Muscle of leg (tissue), 11 donors: ENCODE results near the gene DNAH14. TPM values are rescaled to one million over a fixed set of nuclear protein-coding genes. Genes with fewer than 3 reads are reported as not detected.

ENCODE experiments used
- DNase-seq: peaks from one replicate; pipeline ENCODE4 v3.0.0; 2013
- H3K27ac ChIP-seq: one replicate; pipeline ENCODE4 v1.5.1; 2013; ENCODE audit warnings: mild to moderate bottlenecking, low read length, control low read depth
- H3K27me3 ChIP-seq: one replicate; pipeline ENCODE4 v1.6.1; 2013; ENCODE audit warnings: low read length; ENCODE audit not compliant: control insufficient read depth, insufficient read depth
- H3K36me3 ChIP-seq: one replicate; pipeline ENCODE4 v1.6.1; 2013; ENCODE audit warnings: low read length; ENCODE audit not compliant: control insufficient read depth, insufficient read depth
- H3K4me1 ChIP-seq: one replicate; pipeline ENCODE4 v1.6.1; 2013; ENCODE audit warnings: low read length; ENCODE audit not compliant: control insufficient read depth, insufficient read depth
- H3K4me3 ChIP-seq: one replicate; pipeline ENCODE4 v1.5.1; 2013; ENCODE audit warnings: low read length, control low read depth
- H3K9me3 ChIP-seq: replicated peaks from 2 replicates; pipeline ENCODE4 v1.6.1; 2013; ENCODE audit warnings: low read depth, low read length; ENCODE audit not compliant: control insufficient read depth
- WGBS: methylation state at CpG from one replicate; pipeline ENCODE4 v1.1.5; 2013; ENCODE audit warnings: missing lambda C conversion rate; ENCODE audit not compliant: insufficient coverage; 5-methylcytosine and 5-hydroxymethylcytosine counted together
- polyA plus RNA-seq, 8 donors: library from polyadenylated mRNA; unstranded; fragments of 120-200 nt; gene quantifications; one replicate each; pipeline versions ENCODE4 v1.2.1 to v1.2.3, GENCODE V29; 2013; ENCODE audit warnings: inconsistent platforms in 1 of 8, low replicate concordance in 1 of 8; ENCODE audit not compliant: insufficient read length in 8 of 8, insufficient read depth in 1 of 8
- total RNA-seq: library from RNA; stranded (reverse); fragments of 120-200 nt; gene quantifications from one replicate; pipeline ENCODE4 v1.2.4, GENCODE V29; 2013

Gene DNAH14
- total and polyA plus RNA-seq, 9 donors: 4.3 to 24.6 (median 6.2) TPM

DNA sequence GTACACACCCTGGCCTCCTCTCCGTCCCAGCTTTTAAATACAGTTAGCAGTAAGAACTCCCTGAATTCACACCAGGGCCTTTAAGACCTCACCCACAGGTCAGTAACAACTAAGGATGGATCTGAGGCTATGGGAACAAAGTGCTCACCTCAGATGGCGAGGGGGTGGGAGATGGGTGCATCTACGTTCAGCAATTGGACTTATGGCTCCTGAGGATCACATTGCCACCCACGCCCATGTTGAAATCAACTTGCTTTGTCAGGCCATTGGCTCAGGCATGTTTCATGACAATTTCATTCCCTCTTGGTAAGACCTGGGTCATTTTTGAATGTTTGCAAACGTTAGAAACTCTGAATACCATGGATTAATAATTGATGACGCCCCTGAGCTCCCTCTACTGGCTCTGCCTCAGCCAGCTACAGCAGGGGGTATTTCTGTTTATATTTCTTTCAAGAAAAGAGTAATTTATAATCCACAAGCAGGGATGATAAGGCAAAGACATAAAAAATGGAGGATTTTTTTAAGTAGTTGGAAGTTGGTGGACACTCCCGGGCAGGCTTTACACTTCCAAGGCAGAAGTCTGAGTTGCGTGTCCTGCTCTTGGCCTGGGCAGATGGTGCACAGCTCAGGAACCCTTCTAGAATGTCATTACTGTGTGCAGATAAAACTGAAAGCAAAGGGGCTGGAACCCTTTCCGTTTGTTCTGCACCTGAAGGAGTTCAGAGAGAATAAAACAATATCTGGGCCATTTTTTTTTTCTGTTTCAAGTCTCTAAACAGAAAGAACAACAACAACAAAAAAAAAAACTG, 512.0 kb downstream of the DNAH14 start:
- 90% methylated on average over 3 of the region's 9 CpGs for WGBS
- Histone ChIP-seq H3K27me3 (peaks cover 2% of the 10 kb centered on the region), H3K27ac (no peak overlapping the region), H3K36me3 (no peaks in the 10 kb centered on the region), H3K4me1 (peaks cover 17% of the 10 kb centered on the region), H3K4me3 (no peak overlapping the region), H3K9me3 (no peaks in the 10 kb centered on the region)
- no peak for DNase-seq

GRCh38 chr1:225442123-225442505, 512.6 kb downstream of the DNAH14 start:
- WGBS: 33% methylated on average over 1 of the region's 3 CpGs
- no peak overlapping the region for H3K27ac ChIP-seq
- peaks cover 23% of the 10 kb centered on the region for H3K4me1 ChIP-seq
- no peaks in the 10 kb centered on the region for H3K27me3 ChIP-seq
- DNase-seq: no peak
- H3K36me3 ChIP-seq: no peaks in the 10 kb centered on the region
- no peak overlapping the region for H3K4me3 ChIP-seq
- no peaks in the 10 kb centered on the region for H3K9me3 ChIP-seq

DNA sequence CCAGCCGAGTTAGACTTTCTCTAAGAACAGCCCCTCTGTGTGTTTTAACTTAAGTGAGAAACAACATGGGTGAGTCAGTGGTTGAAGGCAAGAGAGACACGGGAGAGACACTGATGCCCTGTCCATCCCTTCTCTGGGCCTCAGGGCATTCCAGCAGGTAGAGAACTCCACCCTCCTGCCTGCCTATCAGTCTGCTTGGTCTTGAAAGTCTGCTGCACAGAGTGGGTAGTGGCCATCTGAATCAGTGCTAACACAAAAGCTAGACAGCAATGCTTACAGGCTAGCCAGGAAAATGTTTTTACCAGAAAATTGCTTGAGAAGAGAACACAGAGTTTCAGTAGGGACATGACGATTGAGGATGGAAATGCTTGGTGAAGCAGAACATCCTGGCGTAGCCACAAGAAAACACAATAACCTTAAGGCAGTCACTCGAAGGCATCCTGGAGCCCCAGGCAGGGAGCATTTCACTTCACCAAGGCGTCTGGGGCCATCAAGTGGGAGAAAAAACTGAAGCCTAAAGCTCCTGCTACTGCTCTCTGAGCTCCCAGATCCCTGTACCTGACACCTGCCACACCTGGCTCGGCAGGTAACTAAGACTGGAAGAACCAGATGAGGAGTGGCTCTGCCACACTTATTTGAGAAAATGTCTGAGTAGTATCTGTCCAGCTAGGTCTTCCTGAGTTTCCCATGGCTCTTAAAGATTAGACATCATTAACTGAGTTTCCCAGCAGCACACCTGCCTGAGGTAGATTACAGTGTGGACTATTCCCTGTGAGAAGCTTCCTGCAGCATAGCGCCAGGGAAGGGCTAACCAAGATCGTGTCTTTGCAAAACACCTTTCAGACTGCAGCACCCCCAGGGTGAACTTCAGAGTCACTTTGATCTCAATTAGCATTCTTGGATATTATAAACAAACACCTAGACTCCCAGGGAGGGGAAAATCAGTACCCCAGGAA, 516.4 kb downstream of the DNAH14 start:
- Histone ChIP-seq H3K27me3 (no peaks in the 10 kb centered on the region), H3K9me3 (no peaks in the 10 kb centered on the region), H3K36me3 (no peaks in the 10 kb centered on the region), H3K4me1 (peaks cover 38% of the 10 kb centered on the region), H3K4me3 (no peak overlapping the region), H3K27ac (peak overlapping the region; percentile 73)
- peak; percentile 52 for DNase-seq
- WGBS: 35% methylated on average over 4 of the region's 9 CpGs

GRCh38 chr1:225446595-225446960, 517.1 kb downstream of the DNAH14 start:
- Histone ChIP-seq H3K9me3 (no peaks in the 10 kb centered on the region), H3K4me1 (peaks cover 38% of the 10 kb centered on the region), H3K27me3 (no peaks in the 10 kb centered on the region), H3K4me3 (no peak overlapping the region), H3K36me3 (no peaks in the 10 kb centered on the region), H3K27ac (peak overlapping the region; percentile 73)
- 62% methylated on average over 5 of the region's 7 CpGs for WGBS
- DNase-seq: no peak

DNA sequence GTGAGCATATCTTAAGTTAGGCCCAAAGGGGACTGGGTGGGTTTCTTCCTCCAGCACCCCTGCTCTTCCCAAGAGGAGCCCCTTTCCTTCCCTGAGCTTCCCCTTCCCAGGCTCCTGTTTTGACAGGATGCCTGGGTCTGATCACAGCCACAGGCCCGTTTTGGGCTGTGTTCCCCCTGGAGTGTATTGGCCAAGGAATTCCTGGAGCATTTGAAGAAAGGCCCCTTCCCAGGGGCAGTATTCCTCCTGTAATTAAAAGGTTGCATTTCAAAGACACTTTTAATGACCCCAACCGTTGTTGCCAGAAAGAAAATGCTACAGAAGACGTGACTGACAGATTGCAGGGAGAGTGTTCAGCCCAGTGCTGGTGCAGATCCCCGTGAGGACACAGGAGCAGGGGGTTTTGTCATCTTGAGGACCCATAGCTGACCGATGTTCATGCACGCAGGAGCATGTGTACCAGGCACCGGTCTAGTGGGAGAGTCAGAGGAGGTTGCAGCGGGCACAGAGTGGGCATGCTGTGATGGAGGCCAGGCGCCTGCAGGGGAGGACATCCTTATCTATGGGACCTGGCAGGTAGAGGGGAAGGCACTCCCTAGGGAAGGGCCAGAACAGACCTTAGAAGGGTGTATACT, 517.6 kb downstream of the DNAH14 start:
- no peak for DNase-seq
- 54% methylated on average over 7 of the region's 9 CpGs for WGBS
- peak overlapping the region; percentile 74 for H3K27ac ChIP-seq
- H3K4me3 ChIP-seq: no peak overlapping the region
- no peaks in the 10 kb centered on the region for H3K9me3 ChIP-seq
- H3K4me1 ChIP-seq: peaks cover 38% of the 10 kb centered on the region
- H3K36me3 ChIP-seq: no peaks in the 10 kb centered on the region
- H3K27me3 ChIP-seq: no peaks in the 10 kb centered on the region

- H3K4me1 ChIP-seq: peaks cover 38% of the 10 kb centered on the region
Observed at GRCh38 chr1:225447650-225448089, 518.2 kb downstream of the DNAH14 start.

DNA sequence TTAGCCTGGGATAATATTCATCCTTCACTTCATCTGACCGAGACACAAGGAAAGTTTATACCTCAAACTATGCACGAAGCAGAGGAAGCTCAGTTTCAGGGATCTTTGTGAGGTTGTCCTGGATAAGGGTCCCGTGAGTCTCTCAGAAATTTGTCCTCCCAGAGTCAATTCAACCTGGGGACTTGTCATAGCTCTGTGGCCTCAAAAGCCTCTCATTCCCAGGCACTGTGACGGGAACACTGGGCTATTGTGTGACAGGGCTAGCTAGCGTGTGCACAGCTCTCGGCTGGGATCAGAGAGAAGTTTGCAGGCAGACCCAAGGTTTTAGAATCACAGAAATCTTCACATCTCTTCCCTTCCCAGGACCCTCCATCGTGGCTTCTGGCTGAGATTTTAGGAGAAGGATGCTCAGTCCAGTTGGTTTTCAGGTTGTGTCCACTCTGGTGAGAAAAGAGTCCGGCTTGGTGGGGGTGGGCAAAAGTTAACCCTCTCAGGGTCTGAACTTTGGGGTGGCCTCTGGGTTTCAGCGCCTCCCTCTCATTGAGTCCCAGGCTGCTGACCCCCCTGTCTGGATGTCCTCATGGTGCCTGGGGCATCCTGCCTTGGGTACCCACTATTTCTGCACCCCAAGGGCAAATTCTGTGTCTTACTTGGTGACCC, 518.8 kb downstream of the DNAH14 start:
- H3K4me3 ChIP-seq: no peak overlapping the region
- 44% methylated on average over 5 of the region's 9 CpGs for WGBS
- H3K36me3 ChIP-seq: no peaks in the 10 kb centered on the region
- no peaks in the 10 kb centered on the region for H3K27me3 ChIP-seq
- H3K9me3 ChIP-seq: no peaks in the 10 kb centered on the region
- H3K4me1 ChIP-seq: peaks cover 38% of the 10 kb centered on the region
- DNase-seq: no peak
- H3K27ac ChIP-seq: peak overlapping the region; percentile 74

More at GRCh38 chr1:225447650-225448089, 518.2 kb downstream of the DNAH14 start:
- Histone ChIP-seq H3K27me3 (no peaks in the 10 kb centered on the region), H3K9me3 (no peaks in the 10 kb centered on the region), H3K4me3 (no peak overlapping the region), H3K36me3 (no peaks in the 10 kb centered on the region), H3K27ac (peak overlapping the region; percentile 74)
- 9% methylated on average over 5 of the region's 8 CpGs for WGBS
- peak; percentile 85 for DNase-seq
